Stimulated activated naive CD8-positive, alpha-beta T cell treated with anti-CD3 and anti-CD28 coated beads, Interleukin-15, Interleukin-2, amounts not matched to agents 100 ng/mL and 50 ng/mL, for 24 hours (primary cell): ENCODE data around the gene A2ML1.
"Not testable (repeated sequence)": the region's sequence is repeated elsewhere in the genome, so short reads cannot be mapped to it uniquely, and the experiment has no call there.

Experiments
- H3K27ac Mint-ChIP-seq: one replicate; pipeline ENCODE4 v1.8.0; 2021; ENCODE audit warnings: mild to moderate bottlenecking, mixed read lengths
- H3K27me3 Mint-ChIP-seq: one replicate; pipeline ENCODE4 v1.8.0; 2021; ENCODE audit warnings: mixed read lengths
- H3K36me3 Mint-ChIP-seq: one replicate; pipeline ENCODE4 v1.8.0; 2021; ENCODE audit warnings: low read depth, mixed read lengths
- H3K4me1 Mint-ChIP-seq: one replicate; pipeline ENCODE4 v1.8.0; 2021; ENCODE audit warnings: low read depth, mixed read lengths
- H3K4me3 Mint-ChIP-seq: one replicate; pipeline ENCODE4 v1.8.0; 2021; ENCODE audit warnings: mild to moderate bottlenecking, mixed read lengths
- H3K9me3 Mint-ChIP-seq: one replicate; pipeline ENCODE4 v1.8.0; 2021; ENCODE audit warnings: mixed read lengths

Gene A2ML1

DNA sequence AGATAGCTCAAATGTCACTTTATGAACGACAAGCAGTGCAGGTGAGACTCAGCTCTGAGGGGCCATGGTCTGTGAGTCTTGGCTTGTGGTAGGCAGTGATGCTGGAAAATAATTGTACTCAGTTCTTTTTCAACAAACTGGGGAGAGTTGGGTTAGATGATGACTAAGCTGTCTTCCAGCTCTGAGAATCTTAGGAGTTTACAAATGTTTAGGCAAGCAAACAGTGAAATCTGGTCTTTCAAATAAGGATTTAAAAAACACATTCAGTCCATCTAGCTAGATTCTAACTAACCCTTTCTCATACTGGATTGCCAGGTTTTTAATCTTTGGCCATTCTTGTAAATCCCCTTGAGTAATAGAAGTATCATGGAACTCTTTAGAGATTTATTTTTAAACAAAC lies 95.3 kb downstream of the A2ML1 start:
- no peaks in the 10 kb centered on the region for H3K9me3 Mint-ChIP-seq
- no peak overlapping the region for H3K27ac Mint-ChIP-seq
- peaks cover 13% of the 10 kb centered on the region for H3K4me1 Mint-ChIP-seq
- peaks cover 27% of the 10 kb centered on the region for H3K36me3 Mint-ChIP-seq
- H3K4me3 Mint-ChIP-seq: no peak overlapping the region
- H3K27me3 Mint-ChIP-seq: no peaks in the 10 kb centered on the region

GRCh38 chr12:8919643-8920042 lies 97.2 kb downstream of the A2ML1 start:
- H3K27ac Mint-ChIP-seq: not testable (repeated sequence)

GRCh38 chr12:8922544-8922943 lies 100.1 kb downstream of the A2ML1 start:
- H3K27ac Mint-ChIP-seq: no peak overlapping the region
- no peaks in the 10 kb centered on the region for H3K4me1 Mint-ChIP-seq
- peaks cover 39% of the 10 kb centered on the region for H3K36me3 Mint-ChIP-seq
- no peaks in the 10 kb centered on the region for H3K9me3 Mint-ChIP-seq
- H3K27me3 Mint-ChIP-seq: no peaks in the 10 kb centered on the region
- no peak overlapping the region for H3K4me3 Mint-ChIP-seq

More at GRCh38 chr12:8919643-8920042, 97.2 kb downstream of the A2ML1 start:
- H3K4me3 Mint-ChIP-seq, H3K9me3 Mint-ChIP-seq, H3K4me1 Mint-ChIP-seq, H3K27me3 Mint-ChIP-seq: not testable (repeated sequence)
- H3K36me3 Mint-ChIP-seq: peaks cover 36% of the 10 kb centered on the region
